Right kidney (tissue), 1 donor: ENCODE measurements around the gene TK2.
"Not testable (repeated sequence)": the region's sequence is repeated elsewhere in the genome, so short reads cannot be mapped to it uniquely, and the experiment has no call there.

Experiments used
- DNase-seq: peaks from one replicate; pipeline ENCODE4 v3.0.0-alpha.2; 2016

Gene TK2

DNA sequence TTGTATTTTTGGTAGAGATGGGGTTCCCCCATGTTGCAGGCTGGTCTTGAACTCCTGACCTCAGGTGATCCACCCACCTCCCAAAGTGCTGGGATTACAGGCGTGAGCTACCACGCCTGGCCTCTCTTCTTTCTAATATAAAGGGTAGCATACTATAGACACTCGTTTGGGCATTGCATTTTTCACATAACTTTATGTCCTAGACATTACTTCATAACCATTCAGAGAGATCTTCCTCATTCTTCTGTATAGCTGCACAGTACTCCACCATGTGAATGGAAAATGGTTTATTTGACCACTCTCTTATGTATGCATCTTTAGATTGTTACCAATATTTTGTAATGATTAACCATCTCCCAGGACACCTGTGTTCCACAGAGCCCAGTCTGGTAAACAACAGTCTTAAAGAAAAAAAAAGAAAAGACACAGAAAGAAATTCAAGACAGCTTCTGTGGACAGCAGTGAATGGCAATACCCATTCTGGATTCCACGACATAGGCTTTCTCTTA, 42.1 kb downstream of the TK2 start:
- no peak for DNase-seq

DNA sequence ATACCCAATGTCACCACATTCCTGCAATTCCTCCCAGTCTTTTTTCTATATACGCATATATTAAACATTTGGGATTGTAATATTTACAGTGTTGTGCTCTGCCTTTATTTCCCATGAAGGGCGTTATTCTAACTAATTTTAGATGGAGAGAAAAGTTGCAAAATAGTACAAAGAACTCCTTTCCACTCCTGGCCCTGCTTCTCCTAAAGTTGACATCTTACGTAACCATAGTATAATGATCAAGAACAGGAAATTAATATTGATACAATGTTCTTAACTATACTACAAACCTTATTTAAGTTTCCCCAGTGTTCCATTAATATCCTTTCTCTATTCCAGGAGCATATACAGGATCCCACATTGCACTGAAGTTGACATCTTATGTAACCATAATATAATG, 46.3 kb downstream of the TK2 start:
- no peak for DNase-seq

DNA sequence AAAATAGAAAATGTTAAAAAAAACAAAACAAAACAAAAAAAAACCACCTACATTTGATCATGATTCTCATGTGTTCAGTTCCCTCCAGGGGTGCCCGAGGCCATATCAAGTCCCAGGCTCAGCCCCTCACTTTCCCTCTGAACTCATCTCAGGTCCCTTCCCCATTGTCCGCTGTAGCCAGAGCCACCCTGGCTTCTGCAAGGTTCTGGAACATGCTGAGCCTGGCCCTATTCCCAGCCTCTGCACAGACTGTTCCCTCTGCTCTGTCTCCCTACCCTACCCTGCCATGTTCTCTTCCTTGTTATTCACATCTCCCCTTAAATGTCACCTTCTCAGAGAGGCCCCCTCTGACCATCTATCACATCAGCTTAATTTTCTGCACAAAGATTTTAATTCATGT, 46.9 kb downstream of the TK2 start:
- DNase-seq, result no peak

DNA sequence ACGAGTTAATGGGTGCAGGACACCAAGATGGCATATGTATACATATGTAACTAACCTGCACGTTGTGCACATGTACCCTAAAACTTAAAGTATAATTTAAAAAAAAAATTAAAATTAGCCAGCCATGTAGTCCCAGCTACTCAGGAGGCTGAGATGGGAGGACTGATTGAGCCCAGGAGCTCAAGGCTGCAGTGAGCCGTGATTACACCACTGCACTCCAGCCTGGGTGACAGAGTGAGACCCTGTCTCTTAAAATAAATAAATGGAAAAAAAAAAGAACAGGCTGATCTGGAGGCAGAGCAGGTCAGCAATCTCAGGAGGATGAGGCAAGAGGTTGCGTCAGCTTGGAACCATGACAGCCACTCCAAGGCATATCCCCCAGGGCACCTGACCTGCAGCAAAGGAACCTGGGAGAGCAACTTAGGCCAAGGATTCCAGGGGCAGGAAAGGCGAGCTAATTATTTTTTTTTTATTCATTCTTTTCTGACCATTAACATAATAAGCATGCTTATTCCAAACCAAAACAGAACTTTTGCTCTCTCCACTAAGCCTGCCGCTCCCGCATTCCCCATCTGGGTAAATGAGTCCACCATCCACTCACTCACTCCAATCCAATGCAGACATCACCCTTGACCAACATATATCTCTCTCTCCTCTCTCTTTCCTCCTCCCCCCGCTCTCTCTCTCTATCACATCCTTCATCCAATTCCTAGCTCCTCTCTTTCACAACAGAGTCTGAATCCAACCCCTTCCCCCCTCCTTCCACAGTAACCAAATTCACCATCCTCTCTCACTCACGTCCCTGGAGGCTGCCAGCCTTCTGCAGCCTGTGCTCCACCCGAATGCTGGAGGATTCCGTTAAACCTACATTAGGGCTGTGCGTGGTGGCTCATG, 47.7 kb downstream of the TK2 start:
- no peak for DNase-seq

DNA sequence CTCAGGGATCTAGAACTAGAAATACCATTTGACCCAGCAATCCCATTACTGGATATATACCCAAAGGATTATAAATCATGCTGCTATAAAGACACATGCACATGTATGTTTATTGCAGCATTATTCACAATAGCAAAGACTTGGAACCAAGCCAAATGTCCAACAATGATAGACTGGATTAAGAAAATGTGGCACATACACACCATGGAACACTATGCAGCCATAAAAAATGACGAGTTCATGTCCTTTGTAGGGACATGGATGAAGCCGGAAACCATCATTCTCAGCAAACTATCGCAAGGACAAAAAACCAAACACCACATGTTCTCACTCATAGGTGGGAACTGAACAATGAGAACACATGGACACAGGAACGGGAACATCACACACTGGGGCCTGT, 48.4 kb downstream of the TK2 start:
- not testable (repeated sequence) for DNase-seq

DNA sequence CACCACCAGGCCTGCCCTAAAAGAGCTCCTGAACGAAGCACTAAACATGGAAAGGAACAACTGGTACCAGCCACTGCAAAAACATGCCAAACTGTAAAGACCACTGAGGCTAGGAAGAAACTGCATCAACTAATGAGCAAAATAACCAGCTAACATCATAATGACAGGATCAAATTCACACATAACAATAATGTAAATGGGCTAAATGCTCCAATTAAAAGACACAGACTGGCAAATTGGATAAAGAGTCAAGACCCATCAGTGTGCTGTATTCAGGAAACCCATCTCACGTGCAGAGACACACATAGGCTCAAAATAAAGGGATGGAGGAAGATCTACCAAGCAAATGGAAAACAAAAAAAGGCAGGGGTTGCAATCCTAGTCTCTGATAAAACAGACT, 52.0 kb downstream of the TK2 start:
- DNase-seq, result not testable (repeated sequence)

DNA sequence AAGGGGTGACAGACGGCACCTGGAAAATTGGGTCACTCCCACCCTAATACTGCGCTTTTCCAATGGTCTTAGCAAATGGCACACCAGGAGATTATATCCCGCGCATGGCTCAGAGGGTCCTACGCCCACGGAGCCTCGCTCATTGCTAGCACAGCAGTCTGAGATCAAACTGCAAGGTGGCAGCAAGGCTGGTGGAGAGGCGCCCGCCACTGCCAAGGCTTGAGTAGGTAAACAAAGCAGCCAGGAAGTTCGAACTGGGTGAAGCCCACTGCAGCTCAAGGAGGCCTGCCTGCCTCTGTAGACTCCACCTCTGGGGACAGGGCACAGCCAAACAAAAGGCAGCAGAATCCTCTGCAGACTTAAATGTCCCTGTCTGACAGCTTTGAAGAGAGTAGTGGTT, 53.7 kb downstream of the TK2 start:
- not testable (repeated sequence) for DNase-seq

DNA sequence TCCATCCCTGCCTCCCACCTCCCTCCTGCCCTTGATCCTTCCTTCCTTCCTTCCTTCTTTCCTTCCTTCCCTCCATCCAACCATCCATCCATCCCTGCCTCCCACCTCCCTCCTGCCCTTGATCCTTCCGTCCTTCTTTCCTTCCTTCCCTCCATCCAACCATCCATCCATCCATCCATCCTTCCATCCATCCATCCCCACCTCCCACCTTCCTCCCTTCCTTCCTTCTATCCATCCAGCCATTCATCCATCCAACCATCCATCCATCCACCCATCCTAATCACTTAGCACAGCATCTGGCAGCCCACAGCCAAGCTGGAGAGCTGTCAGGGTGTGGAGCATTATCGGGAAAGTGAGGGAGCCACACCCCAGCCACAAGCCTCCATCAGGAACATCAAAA, 54.5 kb downstream of the TK2 start:
- DNase-seq, result no peak

DNA sequence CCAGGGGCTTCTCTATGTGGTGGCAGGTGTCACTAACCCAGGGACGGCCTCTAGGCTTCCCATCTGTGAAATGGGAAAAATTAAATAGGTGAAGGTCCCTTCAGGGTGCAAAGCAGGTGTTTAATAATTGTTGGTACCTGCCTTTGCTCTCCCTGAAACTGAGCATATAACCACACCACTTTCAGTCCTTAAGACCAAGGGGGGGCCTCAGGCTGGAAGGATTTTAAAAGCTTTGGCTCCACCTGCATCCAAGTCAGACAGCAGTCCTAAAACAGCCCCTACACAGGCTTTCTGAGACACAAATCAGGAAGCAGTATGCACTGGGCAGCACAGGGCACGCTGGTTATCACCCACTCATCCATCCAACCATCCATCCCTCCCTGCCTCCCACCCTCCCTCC, 55.0 kb downstream of the TK2 start:
- DNase-seq, result no peak

DNA sequence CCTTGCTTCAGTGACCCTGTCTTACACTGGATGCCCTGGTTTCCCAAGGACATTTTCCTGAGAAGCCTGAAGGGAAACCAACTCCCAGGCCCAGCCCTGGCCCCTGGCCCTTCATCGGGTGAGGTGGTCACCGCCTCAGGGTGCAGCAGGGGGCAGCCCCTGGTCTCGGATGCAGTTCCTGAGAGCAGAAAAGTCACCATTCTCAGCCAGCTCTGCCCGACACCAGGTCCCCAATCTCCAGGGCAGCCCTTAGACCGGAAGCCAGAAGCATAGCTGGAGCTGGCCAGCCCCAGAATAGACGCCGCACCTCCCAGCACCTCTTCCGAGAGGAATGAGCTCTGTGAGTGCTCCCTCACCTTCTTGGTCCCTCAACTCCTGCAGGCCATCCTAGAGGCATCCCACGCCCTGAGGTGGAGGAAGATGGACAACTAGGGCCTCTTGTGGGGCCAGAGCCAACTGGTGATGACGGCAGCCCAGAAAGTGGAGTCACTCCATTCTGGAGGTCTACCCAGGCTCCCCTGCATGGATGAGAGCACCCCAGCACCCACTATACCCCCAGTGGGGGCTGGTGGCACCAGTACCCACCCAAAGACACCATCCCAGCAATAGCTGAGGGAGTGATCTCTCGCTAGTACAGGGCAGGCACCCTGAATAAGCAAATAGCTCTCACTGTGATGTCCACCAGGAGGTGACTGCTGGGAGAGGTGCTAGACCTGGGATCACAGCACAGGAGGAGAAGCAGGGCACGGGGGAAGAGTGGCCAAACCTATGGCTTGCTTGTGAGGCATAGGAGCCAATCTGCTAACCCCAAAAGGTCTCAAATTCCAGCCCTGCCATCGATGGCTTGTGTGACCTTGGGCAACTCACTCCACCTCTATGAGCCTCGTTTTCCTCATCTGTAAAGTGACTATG, 56.2 kb downstream of the TK2 start:
- no peak for DNase-seq

DNA sequence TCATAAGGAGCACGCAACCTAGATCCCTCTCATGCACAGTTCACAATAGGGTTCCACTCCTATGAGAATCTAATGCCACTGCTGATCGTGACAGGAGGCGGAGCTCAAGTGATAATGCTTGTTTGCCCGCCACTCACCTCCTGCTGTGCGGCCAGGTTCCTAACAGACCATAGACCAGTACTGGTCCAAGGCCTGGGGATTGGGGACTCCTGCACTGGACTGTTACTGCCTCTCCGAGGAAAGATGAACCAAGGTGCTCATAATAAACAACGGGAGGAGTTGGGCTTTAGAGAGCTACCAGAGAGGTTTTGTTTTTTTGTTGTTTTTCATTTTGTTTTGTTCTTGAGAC, 58.2 kb downstream of the TK2 start:
- DNase-seq, result no peak

DNA sequence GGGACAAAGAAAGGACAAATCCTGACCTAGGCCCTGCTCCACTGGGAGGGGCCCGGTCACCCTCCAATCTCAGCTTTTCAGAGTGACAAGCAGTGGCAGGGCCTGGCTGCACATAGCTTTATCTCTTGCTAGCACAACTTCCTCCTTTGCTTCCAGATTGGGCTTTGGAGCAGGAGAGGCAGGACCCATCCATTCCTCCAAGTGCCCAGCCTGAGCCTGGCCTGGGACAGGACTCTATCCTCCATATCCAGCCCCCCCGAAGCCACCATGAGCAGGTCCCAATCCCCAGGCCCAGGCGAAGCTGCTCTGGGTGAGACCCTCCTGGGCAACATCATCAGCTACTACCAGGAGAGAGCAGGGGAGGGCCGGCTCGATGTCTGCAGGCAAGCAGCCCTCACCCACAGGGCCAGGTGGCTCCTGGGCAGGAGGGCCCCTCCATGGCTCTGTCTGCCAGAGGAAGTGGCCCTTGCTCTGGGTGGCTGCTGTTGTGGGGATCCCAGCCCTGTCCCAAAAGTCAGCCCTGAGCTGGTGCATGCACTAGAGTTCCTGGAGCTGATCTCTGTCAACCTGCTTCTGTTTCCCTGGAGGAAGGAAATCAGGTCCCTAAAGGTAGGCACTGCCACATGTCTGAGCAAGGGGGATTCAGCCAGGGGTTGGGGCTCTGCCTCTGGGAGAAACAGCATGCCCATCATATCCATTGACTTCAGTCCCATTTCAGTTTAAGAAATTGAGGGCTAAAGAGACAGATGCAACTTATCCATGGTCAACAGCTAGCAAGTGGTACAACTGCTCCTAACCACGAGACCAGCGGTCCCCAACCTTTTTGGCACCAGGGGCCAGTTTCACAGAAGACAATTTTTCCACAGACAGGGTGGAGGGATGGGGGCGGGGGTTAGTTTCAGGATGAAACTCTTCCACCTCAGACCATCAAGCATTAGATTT, 58.9 kb downstream of the TK2 start:
- no peak for DNase-seq

DNA sequence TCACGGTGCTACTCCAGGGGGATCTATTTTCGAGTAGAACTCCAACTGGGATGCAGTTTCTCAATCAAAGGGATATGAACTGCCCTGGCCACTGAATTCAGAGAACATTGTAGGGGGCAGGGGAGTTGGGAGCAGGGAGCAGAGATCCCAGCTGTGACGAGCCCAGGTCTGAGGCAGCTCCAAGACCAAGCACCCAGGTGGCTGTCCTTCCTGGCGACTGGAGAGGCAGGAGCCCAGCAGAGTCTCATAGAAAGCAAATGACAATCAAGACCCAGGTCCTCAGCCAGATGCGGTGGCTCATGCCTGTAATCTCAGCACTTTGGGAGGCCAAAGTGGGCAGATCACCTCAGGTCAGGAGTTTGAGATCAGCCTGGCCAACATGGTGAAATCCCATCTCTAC, 60.1 kb downstream of the TK2 start:
- DNase-seq, result no peak

DNA sequence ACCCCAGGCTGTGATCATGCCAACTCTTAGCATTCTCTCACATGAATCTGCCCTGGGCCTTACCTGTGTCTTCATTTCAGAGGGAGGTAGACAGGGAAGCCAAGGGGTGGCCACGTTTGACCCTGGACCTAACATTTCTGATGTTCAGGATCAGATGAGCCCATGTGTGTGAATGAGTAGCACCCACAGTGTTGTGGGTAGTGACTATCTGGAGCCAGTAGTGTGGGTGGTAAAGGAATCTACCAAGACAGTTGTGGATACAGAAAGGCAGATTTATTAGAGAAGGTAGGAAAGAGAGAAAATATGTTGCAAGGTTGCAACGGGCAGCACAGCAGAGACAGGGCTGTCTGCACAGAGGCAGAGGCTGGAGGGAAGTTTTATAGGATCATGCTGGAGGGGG, 60.5 kb downstream of the TK2 start:
- DNase-seq, result no peak

DNA sequence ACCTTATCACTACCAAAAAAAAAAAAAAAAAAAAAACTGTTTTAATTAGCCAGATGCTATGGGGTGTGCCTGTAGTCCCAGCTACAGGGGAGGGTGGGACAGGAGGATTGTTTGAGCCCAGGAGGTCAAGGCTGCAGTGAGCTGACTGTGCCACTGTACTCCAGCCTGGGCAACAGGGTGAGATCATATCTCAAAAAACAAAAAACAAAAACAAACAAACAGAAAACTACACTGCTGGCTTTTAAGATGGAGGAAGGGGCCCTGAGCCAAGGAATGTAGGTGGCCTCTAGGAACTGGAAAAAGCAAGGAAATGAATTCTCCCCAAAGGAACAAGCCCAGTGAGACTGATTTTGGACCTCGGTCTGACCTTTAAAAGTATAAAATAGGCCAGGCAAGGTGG, 61.4 kb downstream of the TK2 start:
- no peak for DNase-seq

DNA sequence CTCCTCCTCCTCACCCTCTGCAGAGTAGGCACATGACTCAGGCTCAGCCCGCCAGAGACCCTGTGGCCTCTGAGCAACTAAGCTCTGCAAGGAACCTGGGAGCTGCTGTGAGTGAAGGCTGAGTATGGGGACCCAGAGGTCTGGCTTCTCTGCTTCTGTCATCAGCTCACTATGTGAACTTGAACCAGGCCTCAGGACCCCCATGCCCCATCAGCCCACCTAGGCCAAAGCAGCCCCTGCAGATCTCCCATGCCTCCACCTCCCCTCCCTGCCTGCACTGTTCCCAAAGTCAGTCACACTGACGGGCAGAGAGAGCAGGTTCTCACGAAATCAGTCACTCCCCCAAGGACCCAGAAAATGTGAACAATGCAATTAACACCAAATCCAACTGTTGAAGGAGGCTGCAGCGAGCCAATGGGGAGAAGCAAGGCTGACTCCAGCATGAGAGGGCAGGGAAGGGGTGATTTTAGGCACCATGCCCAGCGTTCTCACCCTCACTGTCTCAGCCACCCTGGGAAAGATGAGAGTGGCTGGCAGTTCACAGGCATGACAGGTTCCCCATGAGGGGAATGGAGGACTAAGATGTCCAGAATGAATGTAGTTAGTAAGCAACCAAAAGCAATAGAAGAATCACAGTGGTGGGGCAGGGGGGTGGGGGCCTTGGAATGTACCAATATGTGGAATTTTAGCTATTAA, 62.2 kb downstream of the TK2 start:
- DNase-seq, result no peak

DNA sequence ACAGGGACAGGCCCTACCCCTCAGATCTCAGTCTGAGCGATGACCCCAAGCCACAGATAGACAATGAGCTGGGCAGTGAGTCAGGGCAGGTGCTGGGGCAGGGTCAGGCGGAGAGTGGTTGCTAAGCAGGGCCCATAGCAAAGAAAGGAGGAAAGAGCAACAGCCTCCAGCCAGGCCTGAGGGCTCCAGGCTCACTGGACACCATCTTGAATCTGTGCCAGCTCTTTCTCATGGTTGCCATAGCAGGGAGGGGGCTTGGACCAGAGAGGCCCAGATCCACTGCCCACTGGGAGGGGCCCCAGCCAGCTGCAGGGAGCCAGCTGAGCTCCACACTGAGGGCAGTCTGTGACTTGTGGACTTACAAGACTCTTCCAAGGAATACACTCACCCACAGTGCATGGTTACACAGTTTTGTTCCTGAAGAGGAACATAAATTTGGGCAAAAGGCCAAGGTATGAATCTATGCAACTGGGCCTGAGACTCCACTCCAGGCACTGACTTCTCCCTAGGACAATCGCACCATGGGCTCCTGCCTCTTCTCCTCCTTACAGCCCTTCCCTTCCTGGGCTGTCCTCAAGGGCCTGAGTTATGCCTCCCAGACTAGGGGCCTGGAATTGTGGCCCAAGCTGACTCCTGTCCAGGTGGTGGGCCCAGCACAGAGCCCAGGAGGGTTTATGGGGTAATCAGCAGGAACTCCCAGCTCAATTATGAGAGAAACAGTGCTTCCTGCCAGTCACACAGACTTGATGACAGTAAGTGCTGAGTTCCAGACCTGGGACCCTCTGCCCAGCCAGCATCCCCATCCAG, 62.9 kb downstream of the TK2 start:
- DNase-seq, result no peak

DNA sequence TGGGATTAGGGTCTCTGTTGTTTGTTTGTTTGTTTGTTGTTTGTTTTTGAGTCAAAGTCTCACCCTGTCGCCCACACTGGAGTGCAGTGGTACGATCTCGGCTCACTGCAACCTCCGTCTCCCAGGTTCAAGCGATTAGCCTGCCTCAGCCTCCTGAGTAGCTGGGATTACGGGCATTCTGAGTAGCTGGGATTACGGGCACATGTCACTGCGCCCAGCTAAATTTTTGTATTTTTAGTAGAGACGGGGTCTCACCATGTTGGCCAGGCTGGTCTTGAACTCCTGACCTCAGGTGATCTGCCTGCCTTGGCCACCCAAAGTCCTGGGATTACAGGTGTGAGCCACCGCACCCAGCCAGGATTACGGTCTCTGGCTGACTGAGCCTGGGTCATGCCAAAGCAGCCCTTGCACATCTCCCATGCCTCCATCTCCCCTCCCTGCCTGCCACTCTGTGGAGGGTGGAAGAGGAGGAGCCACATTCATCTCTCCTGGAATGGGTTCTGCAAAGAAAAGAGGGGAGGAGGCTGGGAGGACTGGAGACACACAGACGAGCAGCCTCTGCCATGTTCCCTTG, 63.6 kb downstream of the TK2 start:
- no peak for DNase-seq

DNA sequence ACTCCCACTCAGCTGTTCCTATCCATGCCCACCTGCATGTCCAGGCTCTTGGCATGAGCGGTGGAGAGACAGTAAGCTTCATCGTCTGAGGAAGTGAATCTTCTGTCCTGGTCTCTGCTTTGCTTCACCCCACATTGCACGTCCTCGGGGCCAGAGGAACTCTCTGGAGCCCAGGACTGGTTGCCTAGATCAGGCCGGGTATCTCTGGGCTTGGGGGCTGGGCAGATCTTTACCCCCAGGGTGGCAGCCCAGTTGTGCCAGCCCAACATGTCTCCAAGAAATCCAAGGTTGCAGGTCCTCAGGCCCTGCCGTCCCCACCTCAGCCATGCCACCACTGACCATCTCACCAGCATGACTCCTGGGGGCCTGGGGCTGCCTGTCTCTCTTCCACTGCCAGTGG, 64.5 kb downstream of the TK2 start:
- no peak for DNase-seq

DNA sequence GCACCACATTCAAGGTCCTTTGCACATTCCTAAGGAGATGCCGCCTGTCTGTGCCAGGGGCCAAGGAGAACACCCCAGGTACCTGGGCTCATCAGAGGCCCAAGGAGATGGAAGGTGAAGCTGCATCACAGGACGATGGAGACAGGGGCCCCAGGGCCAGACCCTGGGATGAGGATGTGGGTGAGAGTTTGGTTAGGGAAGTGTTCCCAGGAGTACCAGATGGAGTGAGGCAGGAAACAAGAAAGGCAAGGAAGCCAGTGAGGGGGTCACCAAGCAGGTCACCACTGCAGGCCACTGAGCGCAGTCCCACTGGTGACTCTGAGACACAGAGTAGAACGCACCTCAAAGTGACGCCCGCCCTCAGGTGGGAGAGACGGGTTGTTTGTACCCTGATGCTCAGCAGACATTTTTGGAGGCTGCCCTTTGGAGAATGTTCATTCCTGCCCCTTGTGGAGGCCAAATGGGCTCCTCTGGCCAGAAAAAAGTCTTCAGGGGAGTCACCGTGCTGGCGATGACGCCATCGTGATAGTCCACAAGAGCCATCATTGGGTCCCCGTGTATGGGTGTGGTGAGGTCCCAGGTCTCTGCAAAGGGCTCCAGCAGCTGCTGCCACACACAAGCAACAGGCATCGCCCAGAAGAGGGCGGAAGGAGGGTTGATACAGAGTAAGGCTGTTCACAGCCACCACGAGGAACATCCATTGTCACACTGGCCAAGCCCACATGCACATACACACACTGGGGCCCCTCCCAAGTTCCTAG, 65.3 kb downstream of the TK2 start:
- DNase-seq, result no peak
